Stimulated activated naive CD4-positive, alpha-beta T cell (primary cell): ENCODE data around the gene IFIT1B.
"Not testable (repeated sequence)": the region's sequence is repeated elsewhere in the genome, so short reads cannot be mapped to it uniquely, and the experiment has no call there.

ENCODE experiments used
- DNase-seq, 6 experiments: peaks; one replicate each; lab custom pipeline; 2025; lab: John Stamatoyannopoulos, UW

The IFIT1B gene

DNA sequence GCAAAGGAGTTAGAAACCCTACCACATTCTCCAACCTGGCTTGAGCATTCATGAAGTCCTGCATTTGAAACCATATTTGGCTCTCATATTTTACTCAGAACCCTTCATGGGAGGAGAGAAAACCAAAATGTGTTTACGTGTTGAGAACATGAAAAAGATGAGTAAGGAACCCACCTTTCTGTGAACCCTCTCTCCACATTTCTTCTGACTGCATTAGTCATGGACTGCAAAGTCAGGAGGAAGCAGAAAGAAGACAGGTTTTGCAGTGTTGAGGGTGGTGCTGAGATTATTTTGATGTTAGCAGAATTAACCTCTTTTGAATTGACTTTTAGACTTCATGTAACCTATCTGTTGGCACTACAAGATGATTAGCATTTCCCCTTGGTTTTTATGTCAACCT is 4.9 kb downstream of the IFIT1B start:
- no peak for DNase-seq

- no peak for DNase-seq
Observed at GRCh38 chr10:89384474-89385340, 6.9 kb downstream of the IFIT1B start.

GRCh38 chr10:89388806-89389205 is 10.9 kb downstream of the IFIT1B start:
- no peak for DNase-seq

DNA sequence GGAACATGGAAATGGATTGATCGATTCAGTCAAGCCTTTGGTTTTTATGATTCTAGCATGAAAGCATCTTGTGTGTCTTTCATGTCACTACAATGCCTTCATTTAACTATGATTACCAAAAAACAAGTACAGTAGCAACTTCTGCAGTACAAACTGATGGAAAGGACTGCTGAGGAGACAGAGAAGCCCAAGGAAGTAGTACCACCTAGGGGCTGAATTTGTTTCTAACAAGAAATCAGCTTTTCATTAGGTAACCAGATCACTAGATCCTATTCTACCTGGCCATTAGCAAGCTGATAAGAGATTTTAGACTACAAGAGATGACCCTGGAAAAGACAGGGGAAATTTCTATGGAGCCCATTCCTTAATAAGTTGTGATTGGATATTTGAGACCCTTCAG is 11.4 kb downstream of the IFIT1B start:
- DNase-seq = peak in 2 of 6 experiments; percentile 13 to 31

DNA sequence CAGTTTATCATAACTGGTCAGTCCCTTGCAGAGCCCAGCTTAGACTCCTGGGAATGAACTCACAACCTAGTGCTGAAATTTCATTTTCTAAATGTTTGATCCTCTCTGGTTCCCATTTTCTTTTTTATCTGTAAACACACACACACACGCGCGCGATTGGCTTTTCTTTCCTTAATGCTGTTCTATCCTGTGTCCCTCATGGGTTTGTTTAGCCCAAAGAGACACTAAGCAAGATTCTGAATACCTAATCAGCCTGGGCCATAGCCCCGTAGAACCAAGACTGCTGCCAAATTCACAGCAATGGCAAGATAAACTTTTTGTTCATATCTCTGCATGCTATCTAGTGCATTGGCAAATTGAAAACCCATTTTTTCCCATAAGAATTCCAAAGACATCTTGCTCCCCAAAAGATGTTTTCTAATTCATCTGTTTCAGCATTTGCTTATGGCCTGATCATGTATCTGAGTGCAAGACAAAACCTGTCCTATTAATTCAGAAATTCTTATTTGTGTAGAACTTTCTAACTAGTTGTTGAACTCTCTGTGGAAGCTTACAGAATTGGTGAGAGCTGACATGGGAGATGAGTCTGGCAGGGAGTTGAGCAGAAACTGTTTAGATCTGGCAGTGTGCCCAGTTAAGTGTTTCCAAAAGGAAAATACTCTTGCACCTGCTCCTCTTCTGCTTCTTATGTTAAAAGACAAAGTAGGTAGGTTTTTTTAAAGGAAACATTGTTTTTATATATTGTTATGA is 12.8 kb downstream of the IFIT1B start:
- no peak for DNase-seq

DNA sequence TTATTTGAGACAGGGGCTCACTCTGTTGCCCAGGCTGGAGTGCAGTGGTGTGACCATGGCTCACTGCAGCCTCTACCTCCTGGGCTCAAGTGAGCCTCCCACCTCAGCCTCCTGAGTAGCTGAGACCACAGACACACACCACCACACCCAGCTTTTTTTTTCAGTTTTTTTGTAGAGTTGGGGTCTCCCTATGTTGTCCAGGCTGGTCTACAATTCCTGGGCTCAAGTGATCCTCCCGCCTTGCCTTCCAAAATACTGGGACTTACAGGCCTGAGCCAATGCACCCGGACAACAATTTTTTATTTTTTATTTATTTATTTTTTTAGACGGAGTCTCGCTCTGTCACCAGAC is 13.3 kb downstream of the IFIT1B start:
- DNase-seq = not testable (repeated sequence)

DNA sequence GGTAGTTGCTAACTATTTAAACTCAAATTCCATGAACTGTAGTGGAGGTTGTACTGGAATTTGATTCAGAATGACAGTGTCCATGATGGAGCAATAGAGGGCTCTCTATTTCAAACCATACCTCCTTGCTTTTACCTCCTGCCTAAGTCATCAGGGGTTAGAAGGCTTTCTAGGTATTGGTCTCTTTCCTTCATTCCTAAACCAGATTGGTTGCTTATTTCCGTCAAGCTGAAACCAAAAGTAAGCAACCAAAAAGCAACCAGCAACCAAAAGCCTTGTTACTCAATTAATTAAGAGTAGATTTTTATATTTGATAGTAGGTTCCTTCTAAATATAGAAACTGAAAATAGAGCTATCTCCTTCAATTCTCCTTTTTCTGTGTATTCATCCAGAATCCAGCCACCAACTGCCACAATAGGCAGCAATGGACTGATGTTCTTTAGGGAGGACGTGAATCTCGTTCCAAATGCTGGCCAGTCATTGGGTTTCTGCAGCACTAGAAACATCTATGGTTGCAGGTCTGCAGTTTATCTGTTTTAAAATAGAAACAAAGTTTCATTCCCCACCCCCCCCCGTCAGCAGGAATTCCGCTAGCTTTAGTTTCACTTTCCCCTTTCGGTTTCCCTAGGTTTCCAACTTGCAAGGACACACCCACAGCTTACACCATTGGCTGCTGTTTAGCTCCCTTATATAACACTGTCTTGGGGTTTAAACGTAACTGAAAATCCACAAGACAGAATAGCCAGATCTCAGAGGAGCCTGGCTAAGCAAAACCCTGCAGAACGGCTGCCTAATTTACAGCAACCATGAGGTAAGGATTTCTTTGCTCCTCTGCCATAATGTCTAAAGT is 14.3 kb downstream of the IFIT1B start, which contains the start of gene IFIT1:
TSS of gene IFIT1 (plus strand) at position 717 of the 850 bp plus-strand sequence. CDS start at position 807, 90 bp downstream.
- peak; percentile 18 to 77 (median 62) for DNase-seq

GRCh38 chr10:89392974-89393373 is 15.1 kb downstream of the IFIT1B start:
- DNase-seq = peak in 1 of 6 experiments; percentile 29

GRCh38 chr10:89393898-89394297 is 16.0 kb downstream of the IFIT1B start:
- no peak for DNase-seq

- no peak for DNase-seq
Observed at GRCh38 chr10:89395141-89395540, 17.3 kb downstream of the IFIT1B start.

- no peak for DNase-seq
Observed at GRCh38 chr10:89398003-89398749, 20.3 kb downstream of the IFIT1B start.

- no peak for DNase-seq
Observed at GRCh38 chr10:89399956-89400355, 22.1 kb downstream of the IFIT1B start.

DNA sequence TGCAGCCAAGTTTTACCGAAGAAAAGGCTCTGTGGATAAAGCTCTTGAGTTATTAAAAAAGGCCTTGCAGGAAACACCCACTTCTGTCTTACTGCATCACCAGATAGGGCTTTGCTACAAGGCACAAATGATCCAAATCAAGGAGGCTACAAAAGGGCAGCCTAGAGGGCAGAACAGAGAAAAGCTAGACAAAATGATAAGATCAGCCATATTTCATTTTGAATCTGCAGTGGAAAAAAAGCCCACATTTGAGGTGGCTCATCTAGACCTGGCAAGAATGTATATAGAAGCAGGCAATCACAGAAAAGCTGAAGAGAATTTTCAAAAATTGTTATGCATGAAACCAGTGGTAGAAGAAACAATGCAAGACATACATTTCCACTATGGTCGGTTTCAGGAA is 25.2 kb downstream of the IFIT1B start:
- no peak for DNase-seq

DNA sequence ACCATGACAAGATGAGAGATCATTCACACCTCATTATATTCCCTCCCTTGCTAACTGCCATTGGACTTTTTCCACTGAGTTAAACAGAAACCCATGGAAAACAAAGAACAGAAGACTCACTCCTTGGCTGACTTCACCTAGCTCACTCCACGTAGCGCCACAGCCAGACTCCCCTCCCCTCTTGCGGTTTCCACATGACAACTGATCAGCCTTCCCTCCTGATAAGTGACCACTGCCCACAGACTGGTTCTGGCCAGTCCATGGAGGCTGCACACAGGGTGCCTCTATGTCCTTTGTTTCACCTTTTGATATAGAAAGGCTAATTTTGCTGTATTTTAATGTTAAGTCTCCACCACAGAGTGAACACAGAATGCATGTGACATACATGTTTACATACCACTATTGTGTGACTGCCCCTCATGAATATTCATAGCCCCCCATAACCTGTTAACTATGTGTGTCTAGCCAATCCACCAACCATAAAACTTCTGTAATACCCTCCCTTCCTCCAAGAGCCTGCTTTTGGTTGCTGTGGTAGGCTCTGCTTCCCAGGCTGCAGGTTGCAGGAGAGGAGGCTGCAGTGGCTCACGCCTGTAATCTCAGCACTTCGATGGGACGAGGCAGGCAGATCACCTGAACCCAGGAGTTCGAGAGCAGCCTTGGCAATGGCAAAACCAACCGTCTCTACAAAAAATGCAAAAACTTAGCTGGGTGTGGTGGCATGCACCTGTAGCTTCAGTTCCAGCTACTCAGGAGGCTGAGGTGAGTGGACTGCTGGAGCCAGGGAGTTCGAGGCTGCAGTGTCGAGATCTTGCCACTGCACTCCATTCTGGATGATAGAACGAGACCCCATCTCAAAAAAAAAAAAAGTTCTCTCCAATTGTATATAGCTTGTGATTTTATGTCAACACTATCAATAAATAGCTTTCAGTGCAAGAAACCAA is 26.5 kb downstream of the IFIT1B start:
- no peak for DNase-seq

- DNase-seq = not testable (repeated sequence)
Observed at GRCh38 chr10:89406178-89406577, 28.3 kb downstream of the IFIT1B start.

DNA sequence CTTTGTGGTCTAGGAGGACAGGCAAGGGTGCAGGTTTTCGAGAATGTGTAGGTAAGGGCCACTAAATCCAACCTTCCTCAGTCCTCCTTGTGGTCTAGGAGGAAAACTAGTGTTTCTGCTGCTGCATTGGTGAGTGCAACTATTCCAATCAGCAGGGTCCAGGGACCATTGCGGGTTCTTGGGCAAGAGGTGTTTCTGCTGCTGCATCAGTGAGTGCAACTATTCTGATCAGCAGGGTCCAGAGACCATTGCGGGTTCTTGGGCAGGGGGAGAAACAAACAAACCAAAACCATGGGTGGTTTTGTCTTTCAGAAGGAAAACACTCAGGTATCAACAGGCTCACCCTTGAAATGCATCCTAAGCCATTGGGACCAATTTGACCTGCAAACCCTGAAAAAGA is 29.9 kb downstream of the IFIT1B start:
- DNase-seq = not testable (repeated sequence)

DNA sequence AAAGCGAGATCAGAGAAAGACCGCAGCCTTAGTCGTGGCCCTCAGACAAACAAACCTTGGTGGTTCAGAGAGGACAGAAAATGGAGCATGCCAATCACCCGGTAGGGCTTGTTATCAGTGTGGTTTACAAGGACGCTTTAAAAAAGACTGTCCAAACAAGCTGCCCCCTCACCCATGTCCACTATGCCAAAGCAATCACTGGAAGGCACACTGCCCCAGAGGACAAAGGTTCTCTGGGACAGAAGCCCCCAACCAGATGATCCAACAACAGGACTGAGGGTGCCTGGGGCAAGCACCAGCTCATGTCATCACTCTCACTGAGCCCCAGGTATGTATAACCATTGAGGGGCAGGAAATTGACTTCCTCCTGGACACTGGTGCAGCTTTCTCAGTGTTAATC is 31.4 kb downstream of the IFIT1B start:
- DNase-seq = not testable (repeated sequence)

GRCh38 chr10:89410551-89410950 is 32.7 kb downstream of the IFIT1B start:
- DNase-seq = not testable (repeated sequence)

DNA sequence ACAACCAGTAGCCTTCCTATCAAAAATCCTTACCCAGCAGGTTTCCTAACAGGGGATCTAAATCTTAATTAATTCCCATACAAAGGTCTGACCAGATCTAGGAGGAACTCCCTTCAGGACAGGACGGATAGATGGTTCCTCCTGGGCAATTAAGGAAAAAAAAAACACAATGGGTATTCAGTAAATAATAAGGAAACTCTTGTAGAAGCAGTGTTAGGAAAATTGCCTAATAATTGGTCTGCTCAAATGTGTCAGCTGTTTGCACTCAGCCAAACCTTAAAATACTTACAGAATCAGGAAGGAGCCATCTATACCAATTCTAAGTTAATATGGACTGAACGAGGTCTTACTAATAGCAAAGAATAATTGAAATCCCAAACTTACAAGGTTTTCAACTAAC is 33.3 kb downstream of the IFIT1B start:
- DNase-seq = not testable (repeated sequence)

GRCh38 chr10:89412276-89412675 is 34.4 kb downstream of the IFIT1B start:
- DNase-seq = peak; percentile 20 to 76 (median 52)
